ENCODE measurements around the gene PEDS1. TPM values are rescaled to one million over a fixed set of nuclear protein-coding genes. Genes with fewer than 3 reads are reported as not detected.

Gene PEDS1
- total and polyA plus RNA-seq, 2 of the 13 experiments (the other 11 are each of a cell fraction or from before 2014, with no cell fraction given) = 30.5 to 93.9 TPM

GRCh38 chr20:50191544-50192363 lies 38.2 kb upstream of the PEDS1 start (continued):
- 0 out of 2 replicates have a peak, but pooled peaks have one; percentile 33 for TF ChIP-seq ZGPAT (CRISPR knock-in tag; IDR thresholded peaks at IDR 0.05)
- TF ChIP-seq ZNF558 (CRISPR knock-in tag; IDR thresholded peaks at IDR 0.05; ENCODE audit: borderline replicate concordance) = peak; percentile 56; the same call in 1 of the 2 replicates
- 0 out of 2 replicates have a peak, but pooled peaks have one; percentile 2 for TF ChIP-seq ZFP91 (CRISPR knock-in tag; IDR thresholded peaks at IDR 0.05; ENCODE audit: borderline replicate concordance)
- no peak for TF ChIP-seq EP300 (IDR thresholded peaks at IDR 0.05; ENCODE audit: low read depth in 2 of 2, low read length in 2 of 2)
- no peak; the same call in 1 of the 2 replicates for TF ChIP-seq EP300 (CRISPR knock-in tag; IDR thresholded peaks at IDR 0.05; ENCODE audit: borderline replicate concordance)
- TF ChIP-seq ZC3H13 (CRISPR knock-in tag; IDR thresholded peaks at IDR 0.05) = peak; percentile 100
- no peak; the same call in 1 of the 2 replicates for TF ChIP-seq MXD4 (CRISPR knock-in tag; IDR thresholded peaks at IDR 0.05)
- TF ChIP-seq ATF6 (CRISPR knock-in tag; conservative IDR thresholded peaks at IDR 0.05) = no peak
- peak; percentile 38; the same call in 1 of the 2 replicates for TF ChIP-seq ZBTB33 (CRISPR knock-in tag; IDR thresholded peaks at IDR 0.05)
- TF ChIP-seq PHF8 (CRISPR knock-in tag; IDR thresholded peaks at IDR 0.05) = peak; percentile 77
- peak; percentile 98 for TF ChIP-seq ZNF138 (CRISPR knock-in tag; IDR thresholded peaks at IDR 0.05; ENCODE audit: low read depth)
- 0 out of 2 replicates have a peak, but pooled peaks have one; percentile 39 for TF ChIP-seq ZNF503 (CRISPR knock-in tag; IDR thresholded peaks at IDR 0.05)
- peak; percentile 36; the same call in 1 of the 2 replicates for TF ChIP-seq BORCS8-MEF2B (CRISPR knock-in tag; IDR thresholded peaks at IDR 0.05)
- peak; percentile 61; the same call in 1 of the 2 replicates for TF ChIP-seq SAP130 (CRISPR knock-in tag; IDR thresholded peaks at IDR 0.05; ENCODE audit: low read depth)
- peak; percentile 52; the same call in 1 of the 2 replicates for TF ChIP-seq BRF2 (CRISPR knock-in tag; IDR thresholded peaks at IDR 0.05)
- no peak for TF ChIP-seq ZBTB1 (CRISPR knock-in tag; IDR thresholded peaks at IDR 0.05; ENCODE audit: borderline replicate concordance)

Data from HepG2 (cell line).